HepG2 (cell line): Measurements from ENCODE around the gene COL9A3. TPM values are rescaled to one million over a fixed set of nuclear protein-coding genes. Genes with fewer than 3 reads are reported as not detected.

ENCODE experiments used
- CEBPZ ChIP-seq: IDR thresholded peaks from 2 replicates; pipeline ENCODE4 v1.6.1; 2012; ENCODE audit warnings: low read length, improper control_type of control experiment
- FOXK2 ChIP-seq: fragments of 450-650 bp; IDR thresholded peaks from 2 replicates; pipeline ENCODE4 v1.6.1; 2016
- HNF4G ChIP-seq, 2 experiments: sonication (generic) in 1 of 2; formaldehyde crosslinking in 1 of 2; IDR thresholded peaks; 2 replicates each; pipeline versions ENCODE4 v1.4.0 to v1.6.1; 2011 to 2020; ENCODE audit warnings: borderline replicate concordance in 2 of 2, low read depth in 2 of 2, mild to moderate bottlenecking in 2 of 2, low read length in 1 of 2, missing genetic modification reagents in 1 of 2, moderate library complexity in 1 of 2
- MAFG ChIP-seq: sonication (generic); formaldehyde crosslinking; IDR thresholded peaks from 2 replicates; pipeline ENCODE4 v1.5.1; 2020; ENCODE audit warnings: mild to moderate bottlenecking, missing genetic modification reagents
- MTA3 ChIP-seq: sonication (generic); formaldehyde crosslinking; IDR thresholded peaks from 2 replicates; pipeline ENCODE4 v1.4.0; 2020; ENCODE audit warnings: missing genetic modification reagents
- NFRKB ChIP-seq: fragments of 450-650 bp; IDR thresholded peaks from 2 replicates; pipeline ENCODE4 v1.6.1; 2017
- SAFB2 ChIP-seq: sonication (generic); formaldehyde crosslinking; IDR thresholded peaks from 2 replicates; pipeline ENCODE4 v1.5.1; 2020; ENCODE audit warnings: missing genetic modification reagents, low read depth, mild to moderate bottlenecking, borderline replicate concordance
- SOX6 ChIP-seq, 2 experiments: fragments of 450-650 bp in 1 of 2; sonication (generic) in 1 of 2; formaldehyde crosslinking in 1 of 2; IDR thresholded peaks; 2 replicates each; pipeline versions ENCODE4 v1.4.0 to v1.6.1; 2017 to 2020; ENCODE audit warnings: antibody characterized with exemption in 1 of 2, mild to moderate bottlenecking in 1 of 2, missing genetic modification reagents in 1 of 2
- SYNCRIP ChIP-seq: fragments of 200-400 bp; formaldehyde crosslinking; IDR thresholded peaks from 2 replicates; pipeline ENCODE4 v1.6.1; 2018; ENCODE audit warnings: mild to moderate bottlenecking, low read depth, low read length; ENCODE audit not compliant: insufficient read depth
- ZBTB7B ChIP-seq: sonication (generic); formaldehyde crosslinking; IDR thresholded peaks from 2 replicates; pipeline ENCODE4 v1.4.0; 2020; ENCODE audit warnings: missing genetic modification reagents
- ZEB1 ChIP-seq: IDR thresholded peaks from 2 replicates; pipeline ENCODE4 v1.6.1; 2012; ENCODE audit warnings: mild to moderate bottlenecking, low read depth, inconsistent platforms; ENCODE audit not compliant: insufficient replicate concordance
- ZNF276 ChIP-seq: sonication (generic); formaldehyde crosslinking; IDR thresholded peaks from 2 replicates; pipeline ENCODE4 v1.4.0; 2020; ENCODE audit warnings: mild to moderate bottlenecking, low read depth, missing genetic modification reagents
- ZNF280D ChIP-seq: sonication (generic); formaldehyde crosslinking; IDR thresholded peaks from 2 replicates; pipeline ENCODE4 v1.5.1; 2020; ENCODE audit warnings: mild to moderate bottlenecking, missing genetic modification reagents
- ZNF30 ChIP-seq: sonication (generic); formaldehyde crosslinking; IDR thresholded peaks from 2 replicates; pipeline ENCODE4 v1.5.0; 2020; ENCODE audit warnings: mild to moderate bottlenecking, missing genetic modification reagents
- ZNF337 ChIP-seq: sonication (generic); formaldehyde crosslinking; IDR thresholded peaks from 2 replicates; pipeline ENCODE4 v1.5.1; 2020; ENCODE audit warnings: missing genetic modification reagents, low read depth, mild to moderate bottlenecking, borderline replicate concordance
- ZNF367 ChIP-seq: sonication (generic); formaldehyde crosslinking; IDR thresholded peaks from 2 replicates; pipeline ENCODE4 v1.4.0; 2020; ENCODE audit warnings: missing genetic modification reagents, borderline replicate concordance
- ZNF484 ChIP-seq: sonication (generic); formaldehyde crosslinking; IDR thresholded peaks from 2 replicates; pipeline ENCODE4 v1.5.1; 2020; ENCODE audit warnings: mild to moderate bottlenecking, low read depth, missing genetic modification reagents, borderline replicate concordance
- ZNF746 ChIP-seq: sonication (generic); formaldehyde crosslinking; IDR thresholded peaks from 2 replicates; pipeline ENCODE4 v1.8.0; 2022; ENCODE audit warnings: mild to moderate bottlenecking, missing genetic modification reagents
- ZNF775 ChIP-seq: sonication (generic); formaldehyde crosslinking; IDR thresholded peaks from 2 replicates; pipeline ENCODE4 v1.4.0; 2020; ENCODE audit warnings: missing genetic modification reagents, mild to moderate bottlenecking, moderate library complexity, borderline replicate concordance
- ZNF879 ChIP-seq: sonication (generic); formaldehyde crosslinking; IDR thresholded peaks from 2 replicates; pipeline ENCODE4 v1.8.1; 2023; ENCODE audit warnings: missing genetic modification reagents
- polyA plus RNA-seq, 8 experiments: library from polyadenylated mRNA; depleted of rRNA in 3 of 8; stranded (reverse) in 7 of 8; unstranded in 1 of 8; fragments of >200 nt; fragmentation: Illumina TruSeq in 4 of 8; extraction: Trizol in 4 of 8; gene quantifications; 2 replicates each; pipeline versions ENCODE4 v1.2.1 to v1.2.3, GENCODE V29; 2011 to 2016; ENCODE audit warnings: low read depth in 4 of 8, missing spikeins in 1 of 8, mixed read lengths in 1 of 8; ENCODE audit not compliant: insufficient read depth in 1 of 8
- total RNA-seq, 5 experiments: library from RNA; depleted of rRNA; stranded (reverse); fragments of >200 nt; fragmentation: Illumina TruSeq; extraction: Trizol; gene quantifications; 2 replicates each; pipeline ENCODE4 v1.2.3, GENCODE V29; 2016; ENCODE audit warnings: low read depth in 1 of 5

Gene COL9A3
- total and polyA plus RNA-seq, 2 of the 13 experiments (the other 11 are each of a cell fraction or from before 2014, with no cell fraction given): 155 to 204 TPM

GRCh38 chr20:62794007-62794724, 22.7 kb upstream of the COL9A3 start (continued):
- TF ChIP-seq ZBTB7B (peak; percentile 94), MTA3 (no peak), ZNF746 (CRISPR knock-in tag) (peak; percentile 5; the same call in 1 of the 2 replicates), SYNCRIP (no peak), ZNF775 (0 out of 2 replicates have a peak, but pooled peaks have one; percentile 58), ZNF367 (CRISPR knock-in tag) (no peak), NFRKB (no peak), ZNF337 (peak; percentile 2; the same call in 1 of the 2 replicates), HNF4G (IDR thresholded peaks at IDR 0.05; ENCODE audit: borderline replicate concordance, low read depth, low read length) (no peak), HNF4G (CRISPR knock-in tag; IDR thresholded peaks at IDR 0.05; ENCODE audit: borderline replicate concordance, low read depth) (peak; percentile 63; the same call in 1 of the 2 replicates), CEBPZ (no peak), ZNF879 (0 out of 2 replicates have a peak, but pooled peaks have one; percentile 20), ZNF30 (CRISPR knock-in tag) (no peak), ZNF276 (0 out of 2 replicates have a peak, but pooled peaks have one; percentile 79), ZEB1 (no peak), SOX6 (IDR thresholded peaks at IDR 0.05) (no peak), SOX6 (CRISPR knock-in tag; IDR thresholded peaks at IDR 0.05) (peak; percentile 50), SAFB2 (peak; percentile 48; the same call in 1 of the 2 replicates), MAFG (CRISPR knock-in tag) (no peak), FOXK2 (no peak), ZNF484 (no peak; the same call in 1 of the 2 replicates), ZNF280D (CRISPR knock-in tag) (peak; percentile 48; the same call in 1 of the 2 replicates)
